PFSK-1 (cell line): ENCODE data around the gene LAMC3.

ENCODE experiments used
- SIN3A ChIP-seq: IDR thresholded peaks from 2 replicates; pipeline ENCODE4 v1.6.1; 2012; ENCODE audit warnings: mild to moderate bottlenecking, low read length, moderate library complexity, borderline replicate concordance; ENCODE audit not compliant: insufficient read depth
- TF ChIP-seq, protein P1 (sequence below), 2 experiments: IDR thresholded peaks; 2 replicates each; pipeline versions ENCODE4 v1.6.1 to v1.8.0; 2011 to 2012; ENCODE audit warnings: low read depth in 2 of 2, low read length in 2 of 2, control low read depth in 1 of 2, inconsistent platforms in 1 of 2, mild to moderate bottlenecking in 1 of 2, moderate library complexity in 1 of 2; ENCODE audit not compliant: insufficient read depth in 1 of 2

DNA sequence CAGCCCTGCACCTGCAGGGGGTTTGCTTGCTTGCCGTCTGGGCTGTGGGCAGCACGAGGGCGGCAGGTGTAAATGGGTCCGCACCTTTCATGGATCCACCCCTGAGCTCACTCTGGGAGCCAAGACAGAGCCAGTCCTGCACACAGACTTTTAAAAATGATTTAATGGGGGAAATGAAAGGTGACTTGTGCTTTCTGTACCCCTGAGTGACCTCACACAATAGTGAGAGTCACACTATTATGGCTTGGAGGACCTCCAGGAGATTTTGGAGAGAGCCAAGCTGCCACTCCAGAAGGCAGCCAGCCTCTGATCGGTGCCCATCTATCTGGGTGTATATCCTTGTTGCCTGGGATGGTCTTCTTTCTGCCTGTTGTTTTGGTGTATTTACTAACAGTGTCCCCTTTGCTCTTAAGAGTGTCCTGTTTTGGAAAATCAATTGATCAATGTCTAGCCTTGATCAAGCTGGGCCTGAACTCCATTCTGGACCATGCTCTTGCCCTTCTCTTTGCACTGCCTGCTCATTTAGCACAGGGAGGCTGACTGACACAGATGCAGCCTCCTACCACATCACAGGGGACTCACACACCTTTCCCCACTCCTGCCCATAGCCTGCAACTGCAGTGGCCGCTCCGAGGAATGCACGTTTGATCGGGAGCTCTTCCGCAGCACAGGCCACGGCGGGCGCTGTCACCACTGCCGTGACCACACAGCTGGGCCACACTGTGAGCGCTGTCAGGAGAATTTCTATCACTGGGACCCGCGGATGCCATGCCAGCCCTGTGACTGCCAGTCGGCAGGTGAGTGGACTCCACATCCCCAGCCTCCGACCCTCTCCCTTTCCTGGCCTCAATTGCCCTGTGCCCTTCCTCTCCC lies 29.5 kb downstream of the LAMC3 start:
- TF ChIP-seq, protein P1, sequence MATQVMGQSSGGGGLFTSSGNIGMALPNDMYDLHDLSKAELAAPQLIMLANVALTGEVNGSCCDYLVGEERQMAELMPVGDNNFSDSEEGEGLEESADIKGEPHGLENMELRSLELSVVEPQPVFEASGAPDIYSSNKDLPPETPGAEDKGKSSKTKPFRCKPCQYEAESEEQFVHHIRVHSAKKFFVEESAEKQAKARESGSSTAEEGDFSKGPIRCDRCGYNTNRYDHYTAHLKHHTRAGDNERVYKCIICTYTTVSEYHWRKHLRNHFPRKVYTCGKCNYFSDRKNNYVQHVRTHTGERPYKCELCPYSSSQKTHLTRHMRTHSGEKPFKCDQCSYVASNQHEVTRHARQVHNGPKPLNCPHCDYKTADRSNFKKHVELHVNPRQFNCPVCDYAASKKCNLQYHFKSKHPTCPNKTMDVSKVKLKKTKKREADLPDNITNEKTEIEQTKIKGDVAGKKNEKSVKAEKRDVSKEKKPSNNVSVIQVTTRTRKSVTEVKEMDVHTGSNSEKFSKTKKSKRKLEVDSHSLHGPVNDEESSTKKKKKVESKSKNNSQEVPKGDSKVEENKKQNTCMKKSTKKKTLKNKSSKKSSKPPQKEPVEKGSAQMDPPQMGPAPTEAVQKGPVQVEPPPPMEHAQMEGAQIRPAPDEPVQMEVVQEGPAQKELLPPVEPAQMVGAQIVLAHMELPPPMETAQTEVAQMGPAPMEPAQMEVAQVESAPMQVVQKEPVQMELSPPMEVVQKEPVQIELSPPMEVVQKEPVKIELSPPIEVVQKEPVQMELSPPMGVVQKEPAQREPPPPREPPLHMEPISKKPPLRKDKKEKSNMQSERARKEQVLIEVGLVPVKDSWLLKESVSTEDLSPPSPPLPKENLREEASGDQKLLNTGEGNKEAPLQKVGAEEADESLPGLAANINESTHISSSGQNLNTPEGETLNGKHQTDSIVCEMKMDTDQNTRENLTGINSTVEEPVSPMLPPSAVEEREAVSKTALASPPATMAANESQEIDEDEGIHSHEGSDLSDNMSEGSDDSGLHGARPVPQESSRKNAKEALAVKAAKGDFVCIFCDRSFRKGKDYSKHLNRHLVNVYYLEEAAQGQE (IDR thresholded peaks at IDR 0.05; ENCODE audit: insufficient read depth in 1 of 2, low read depth in 2 of 2, low read length in 2 of 2): no peak
- TF ChIP-seq SIN3A: no peak
